ENCODE data around the gene NEK1. TPM values are rescaled to one million over a fixed set of nuclear protein-coding genes. Genes with fewer than 3 reads are reported as not detected.

NEK1 gene, protein sequence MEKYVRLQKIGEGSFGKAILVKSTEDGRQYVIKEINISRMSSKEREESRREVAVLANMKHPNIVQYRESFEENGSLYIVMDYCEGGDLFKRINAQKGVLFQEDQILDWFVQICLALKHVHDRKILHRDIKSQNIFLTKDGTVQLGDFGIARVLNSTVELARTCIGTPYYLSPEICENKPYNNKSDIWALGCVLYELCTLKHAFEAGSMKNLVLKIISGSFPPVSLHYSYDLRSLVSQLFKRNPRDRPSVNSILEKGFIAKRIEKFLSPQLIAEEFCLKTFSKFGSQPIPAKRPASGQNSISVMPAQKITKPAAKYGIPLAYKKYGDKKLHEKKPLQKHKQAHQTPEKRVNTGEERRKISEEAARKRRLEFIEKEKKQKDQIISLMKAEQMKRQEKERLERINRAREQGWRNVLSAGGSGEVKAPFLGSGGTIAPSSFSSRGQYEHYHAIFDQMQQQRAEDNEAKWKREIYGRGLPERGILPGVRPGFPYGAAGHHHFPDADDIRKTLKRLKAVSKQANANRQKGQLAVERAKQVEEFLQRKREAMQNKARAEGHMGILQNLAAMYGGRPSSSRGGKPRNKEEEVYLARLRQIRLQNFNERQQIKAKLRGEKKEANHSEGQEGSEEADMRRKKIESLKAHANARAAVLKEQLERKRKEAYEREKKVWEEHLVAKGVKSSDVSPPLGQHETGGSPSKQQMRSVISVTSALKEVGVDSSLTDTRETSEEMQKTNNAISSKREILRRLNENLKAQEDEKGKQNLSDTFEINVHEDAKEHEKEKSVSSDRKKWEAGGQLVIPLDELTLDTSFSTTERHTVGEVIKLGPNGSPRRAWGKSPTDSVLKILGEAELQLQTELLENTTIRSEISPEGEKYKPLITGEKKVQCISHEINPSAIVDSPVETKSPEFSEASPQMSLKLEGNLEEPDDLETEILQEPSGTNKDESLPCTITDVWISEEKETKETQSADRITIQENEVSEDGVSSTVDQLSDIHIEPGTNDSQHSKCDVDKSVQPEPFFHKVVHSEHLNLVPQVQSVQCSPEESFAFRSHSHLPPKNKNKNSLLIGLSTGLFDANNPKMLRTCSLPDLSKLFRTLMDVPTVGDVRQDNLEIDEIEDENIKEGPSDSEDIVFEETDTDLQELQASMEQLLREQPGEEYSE (N-terminal part only)
- 11.2 TPM for polyA plus RNA-seq
- long read RNA-seq, donor 1 = 0 reads
- long read RNA-seq, donor 2 = 0 reads
- long read RNA-seq, donor 3 = 0 reads
- long read RNA-seq, donor 4 = 0 reads
- long read RNA-seq, donor 5 = 0 reads
- long read RNA-seq, donor 6 = 0 reads
- long read RNA-seq, donor 7 = 0 reads
- long read RNA-seq, donor 8 = 0 reads
- long read RNA-seq, donor 9 = 0 reads
- long read RNA-seq, donor 10 = 0 reads
- long read RNA-seq, donor 11 = 0 reads

- H3K36me3 ChIP-seq (ENCODE audit: control insufficient read depth, insufficient read depth, low read length) = no peaks in the 10 kb centered on the region
- H3K27ac ChIP-seq (ENCODE audit: low read length) = peak within 1 kb of the TSS; percentile 98
- no peaks in the 10 kb centered on the region for H3K27me3 ChIP-seq (ENCODE audit: control insufficient read depth, insufficient read depth, low read length)
- peak within 1 kb of the TSS; percentile 90 for H3K4me3 ChIP-seq (ENCODE audit: low read length)
- 0% methylated on average over 1 of the region's 61 CpGs for WGBS (ENCODE audit: insufficient coverage, low lambda C conversion rate)
- peaks cover 7% of the 10 kb centered on the region for H3K4me1 ChIP-seq (ENCODE audit: control insufficient read depth, insufficient read depth, low read length)
- H3K9me3 ChIP-seq (ENCODE audit: control insufficient read depth, low read depth, low read length) = no peaks in the 10 kb centered on the region
- DNase-seq = peak; percentile 89 to 92
These were observed at the start of gene NEK1 for GRCh38 chr4:169611991-169612870. Gene NEK1, minus strand, starts transcription at chr4:169612583. Its CDS starts 9,953 bp downstream, at chr4:169602630.

DNA sequence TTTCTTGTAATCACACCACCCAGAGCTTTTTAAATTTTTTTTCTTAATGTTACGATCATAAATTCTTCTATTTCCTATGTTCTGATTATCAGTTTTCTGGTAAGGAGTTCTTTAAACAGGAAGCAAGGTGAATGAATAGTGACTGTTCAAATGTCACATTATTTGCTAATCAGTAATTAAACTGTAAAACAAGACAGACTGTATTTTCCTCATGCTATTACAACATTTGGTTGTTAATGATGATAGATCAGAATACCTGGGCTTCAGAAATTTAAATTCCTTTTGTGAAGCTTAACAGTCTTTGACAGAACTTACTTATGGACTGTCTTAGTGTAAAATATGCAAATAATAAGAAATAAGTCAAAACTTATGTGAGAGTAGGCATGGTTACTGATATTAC, 49.4 kb upstream of the NEK1 start:
- peak; percentile 9 to 63 for DNase-seq
- H3K27me3 ChIP-seq (ENCODE audit: control insufficient read depth, insufficient read depth, low read length) = no peaks in the 10 kb centered on the region
- WGBS (ENCODE audit: insufficient coverage, low lambda C conversion rate) = 25% methylated on average over 1 of the region's 1 CpG
- no peaks in the 10 kb centered on the region for H3K36me3 ChIP-seq (ENCODE audit: control insufficient read depth, insufficient read depth, low read length)
- H3K27ac ChIP-seq (ENCODE audit: low read length) = peak overlapping the region; percentile 94
- H3K4me1 ChIP-seq (ENCODE audit: control insufficient read depth, insufficient read depth, low read length) = peaks cover 31% of the 10 kb centered on the region
- peak overlapping the region; percentile 55 for H3K4me3 ChIP-seq (ENCODE audit: low read length)
- H3K9me3 ChIP-seq (ENCODE audit: control insufficient read depth, low read depth, low read length) = no peaks in the 10 kb centered on the region

DNA sequence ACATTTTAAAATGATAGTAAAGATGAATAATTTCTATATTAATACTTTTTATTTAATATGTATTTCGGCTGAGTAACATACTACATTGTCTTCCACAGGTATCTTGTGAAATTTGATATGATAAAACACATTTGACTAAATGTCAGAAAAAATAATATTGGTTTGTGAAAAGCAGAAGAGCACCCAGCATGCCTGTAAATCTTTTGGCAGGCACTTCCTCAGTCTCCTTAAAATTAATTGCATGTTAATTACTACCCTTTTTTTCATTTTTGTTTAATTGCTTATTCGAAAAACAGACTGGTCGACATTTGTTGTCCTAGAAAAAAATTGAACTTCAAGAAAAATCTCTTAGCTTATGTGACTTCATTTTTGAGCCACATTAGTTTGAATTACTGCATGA, 48.5 kb upstream of the NEK1 start:
- Histone ChIP-seq H3K36me3 (ENCODE audit: control insufficient read depth, insufficient read depth, low read length) (no peaks in the 10 kb centered on the region), H3K4me3 (ENCODE audit: low read length) (peak overlapping the region; percentile 55), H3K4me1 (ENCODE audit: control insufficient read depth, insufficient read depth, low read length) (peaks cover 34% of the 10 kb centered on the region), H3K9me3 (ENCODE audit: control insufficient read depth, low read depth, low read length) (no peaks in the 10 kb centered on the region), H3K27ac (ENCODE audit: low read length) (peak overlapping the region; percentile 94), H3K27me3 (ENCODE audit: control insufficient read depth, insufficient read depth, low read length) (no peaks in the 10 kb centered on the region)
- no peak for DNase-seq
- 51% methylated on average over 3 of the region's 3 CpGs for WGBS (ENCODE audit: insufficient coverage, low lambda C conversion rate)

DNA sequence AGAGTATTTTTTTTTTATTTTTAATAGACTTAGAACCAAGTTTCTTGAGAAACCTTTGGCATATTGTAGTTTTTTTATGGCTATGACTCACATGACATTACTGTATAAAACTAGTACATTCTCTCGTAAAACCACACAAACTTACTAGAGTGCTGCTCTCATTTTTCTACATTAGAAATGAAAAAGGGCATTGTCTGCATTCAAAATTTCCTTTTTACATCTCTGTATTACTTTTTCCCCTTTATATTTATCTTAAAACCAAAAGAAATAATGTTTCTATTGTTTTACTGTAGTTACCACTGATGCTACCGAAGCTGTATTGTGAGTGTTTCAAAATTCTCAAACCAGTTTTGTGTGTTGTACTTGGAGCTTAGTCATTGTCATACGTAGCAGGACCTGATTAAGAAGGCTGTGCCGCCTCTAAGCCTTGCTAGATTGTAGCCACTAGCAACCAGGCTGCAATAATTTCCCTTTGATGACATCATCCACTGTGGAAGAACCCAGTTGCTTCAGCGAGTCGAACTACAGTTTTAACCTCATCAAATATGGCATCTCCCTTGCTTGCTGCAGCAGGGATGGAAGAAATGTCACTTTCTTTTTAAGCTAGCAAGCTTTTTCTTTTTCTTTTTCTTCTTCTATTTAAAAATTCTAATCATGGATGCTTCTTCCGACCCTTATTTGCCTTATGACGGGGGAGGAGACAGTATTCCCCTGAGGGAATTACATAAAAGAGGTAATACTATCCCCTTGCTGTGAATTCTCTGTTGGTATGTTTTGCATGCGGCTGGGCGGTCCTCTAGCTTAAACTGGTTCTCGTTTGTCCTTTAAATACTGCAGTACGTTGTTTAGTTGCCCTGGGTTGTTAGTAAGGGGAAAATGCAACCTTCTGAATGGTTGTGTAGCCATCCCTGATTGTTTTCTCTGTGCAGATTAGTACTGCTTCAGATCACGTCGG, 47.6 kb upstream of the NEK1 start:
- Histone ChIP-seq H3K27me3 (ENCODE audit: control insufficient read depth, insufficient read depth, low read length) (no peaks in the 10 kb centered on the region), H3K9me3 (ENCODE audit: control insufficient read depth, low read depth, low read length) (no peaks in the 10 kb centered on the region), H3K4me1 (ENCODE audit: control insufficient read depth, insufficient read depth, low read length) (peaks cover 26% of the 10 kb centered on the region), H3K27ac (ENCODE audit: low read length) (peak overlapping the region; percentile 94), H3K4me3 (ENCODE audit: low read length) (peak overlapping the region; percentile 55), H3K36me3 (ENCODE audit: control insufficient read depth, insufficient read depth, low read length) (no peaks in the 10 kb centered on the region)
- 6% methylated on average over 6 of the region's 14 CpGs for WGBS (ENCODE audit: insufficient coverage, low lambda C conversion rate)
- peak; percentile 97 to 99 for DNase-seq

- Histone ChIP-seq H3K4me3 (ENCODE audit: low read length) (no peak overlapping the region), H3K4me1 (ENCODE audit: control insufficient read depth, insufficient read depth, low read length) (peaks cover 19% of the 10 kb centered on the region), H3K36me3 (ENCODE audit: control insufficient read depth, insufficient read depth, low read length) (no peaks in the 10 kb centered on the region), H3K27ac (ENCODE audit: low read length) (peak overlapping the region; percentile 94), H3K27me3 (ENCODE audit: control insufficient read depth, insufficient read depth, low read length) (no peaks in the 10 kb centered on the region), H3K9me3 (ENCODE audit: control insufficient read depth, low read depth, low read length) (no peaks in the 10 kb centered on the region)
- peak in 1 of 2 donors; percentile 25 for DNase-seq
- WGBS (ENCODE audit: insufficient coverage, low lambda C conversion rate) = 55% methylated on average over 5 of the region's 6 CpGs
These were observed 46.8 kb upstream of the NEK1 start for GRCh38 chr4:169658975-169659715.

DNA sequence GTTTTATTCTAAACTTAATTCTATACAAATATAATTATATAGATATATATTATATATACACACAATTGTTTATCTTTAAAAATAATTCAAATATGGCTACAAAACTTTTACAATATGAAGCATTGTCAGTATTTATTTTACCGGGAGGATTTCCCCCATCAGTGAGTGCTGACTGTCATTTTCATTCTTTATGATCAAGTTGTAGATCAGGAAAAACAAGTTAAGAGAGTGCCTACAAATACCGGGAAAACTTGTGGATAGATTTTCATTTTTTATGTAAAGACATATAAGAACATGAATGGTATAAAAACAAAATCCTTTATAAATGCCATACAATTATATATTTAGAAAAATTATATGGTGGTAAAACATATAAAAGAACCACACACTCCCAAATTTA, 45.8 kb upstream of the NEK1 start:
- Histone ChIP-seq H3K27ac (ENCODE audit: low read length) (peak overlapping the region; percentile 94), H3K36me3 (ENCODE audit: control insufficient read depth, insufficient read depth, low read length) (no peaks in the 10 kb centered on the region), H3K4me3 (ENCODE audit: low read length) (no peak overlapping the region), H3K4me1 (ENCODE audit: control insufficient read depth, insufficient read depth, low read length) (peaks cover 12% of the 10 kb centered on the region), H3K27me3 (ENCODE audit: control insufficient read depth, insufficient read depth, low read length) (no peaks in the 10 kb centered on the region), H3K9me3 (ENCODE audit: control insufficient read depth, low read depth, low read length) (no peaks in the 10 kb centered on the region)
- DNase-seq = peak in 1 of 2 donors; percentile 29
- WGBS (ENCODE audit: insufficient coverage, low lambda C conversion rate) = 31% methylated on average over 2 of the region's 2 CpGs

GRCh38 chr4:169657470-169658107, 45.2 kb upstream of the NEK1 start:
- Histone ChIP-seq H3K4me1 (ENCODE audit: control insufficient read depth, insufficient read depth, low read length) (peaks cover 10% of the 10 kb centered on the region), H3K4me3 (ENCODE audit: low read length) (no peak overlapping the region), H3K36me3 (ENCODE audit: control insufficient read depth, insufficient read depth, low read length) (no peaks in the 10 kb centered on the region), H3K27me3 (ENCODE audit: control insufficient read depth, insufficient read depth, low read length) (no peaks in the 10 kb centered on the region), H3K9me3 (ENCODE audit: control insufficient read depth, low read depth, low read length) (no peaks in the 10 kb centered on the region), H3K27ac (ENCODE audit: low read length) (peak overlapping the region; percentile 94)
- whole genome bisulfite sequencing (ENCODE audit: insufficient coverage, low lambda C conversion rate) = 50% methylated on average over 1 of the region's 3 CpGs
- peak; percentile 65 to 88 for DNase-seq

GRCh38 chr4:169655401-169655800, 43.0 kb upstream of the NEK1 start:
- Histone ChIP-seq H3K4me1 (ENCODE audit: control insufficient read depth, insufficient read depth, low read length) (peaks cover 10% of the 10 kb centered on the region), H3K36me3 (ENCODE audit: control insufficient read depth, insufficient read depth, low read length) (no peaks in the 10 kb centered on the region), H3K27me3 (ENCODE audit: control insufficient read depth, insufficient read depth, low read length) (no peaks in the 10 kb centered on the region), H3K27ac (ENCODE audit: low read length) (no peak overlapping the region), H3K4me3 (ENCODE audit: low read length) (no peak overlapping the region), H3K9me3 (ENCODE audit: control insufficient read depth, low read depth, low read length) (no peaks in the 10 kb centered on the region)
- no CpG with 5 or more reads among the region's 6 CpGs for WGBS (ENCODE audit: insufficient coverage, low lambda C conversion rate)
- DNase-seq = no peak
